ENCODE results near the gene FAM156A.
A peak's percentile ranks its signal among the peaks of the same experiment; 100 is the strongest.
"Not testable (repeated sequence)": the region's sequence is repeated elsewhere in the genome, so short reads cannot be mapped to it uniquely, and the experiment has no call there.

Gene FAM156A

DNA sequence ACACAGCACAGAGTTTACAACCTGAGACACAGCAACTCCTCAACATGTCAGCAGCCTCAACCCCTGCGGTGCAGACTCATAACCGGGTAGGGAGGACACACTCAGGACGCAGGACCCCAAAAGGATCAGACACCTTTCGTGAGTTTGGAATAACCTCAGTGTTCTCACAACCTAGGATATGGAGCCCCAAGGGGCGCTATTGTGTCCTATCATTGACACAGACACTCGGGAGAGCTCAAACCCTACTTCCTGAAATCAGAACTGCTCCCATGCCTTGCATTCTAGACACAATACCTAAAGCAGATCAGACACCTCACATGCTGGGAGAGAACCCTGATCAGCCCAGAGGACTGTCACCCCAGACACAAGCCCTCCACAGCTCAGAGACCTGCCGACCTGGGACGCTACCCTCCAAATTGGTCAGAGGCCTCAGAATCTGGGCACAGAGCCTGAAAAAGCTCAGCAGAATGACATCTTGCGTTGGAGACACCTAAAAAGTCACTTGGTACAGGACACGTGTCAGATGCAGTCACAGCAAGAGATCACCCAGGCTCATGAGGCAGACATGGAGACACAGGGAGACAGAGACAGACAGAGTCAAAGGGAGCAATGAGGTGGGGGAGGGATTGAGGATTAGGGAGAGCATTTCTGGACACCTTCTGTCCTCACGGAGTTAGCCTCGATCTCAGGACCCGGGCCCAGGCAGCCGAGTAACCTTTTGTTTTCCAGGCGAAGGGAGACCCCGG is 8.8 kb upstream of the FAM156A start:
- DNase-seq: not testable (repeated sequence)

DNA sequence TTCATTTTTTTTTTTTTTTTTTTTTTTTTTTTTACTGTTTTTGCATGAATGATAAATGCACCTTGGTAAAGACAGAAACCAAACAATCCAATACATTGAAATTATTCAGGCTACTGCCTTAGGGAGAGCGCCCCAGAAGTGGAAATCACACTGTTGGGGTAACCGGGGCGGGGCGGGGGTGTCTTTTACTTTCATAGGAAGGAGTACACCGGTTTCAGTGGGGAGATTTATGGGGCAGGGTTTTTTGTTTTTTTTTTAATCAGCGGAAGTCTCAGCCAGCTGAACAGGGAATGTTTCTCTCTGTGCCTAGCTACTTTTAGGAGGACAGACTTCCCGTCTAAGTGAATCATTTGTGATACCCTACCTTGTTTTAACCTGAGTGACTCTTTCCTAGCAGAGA is 643 bp upstream of the FAM156A start:
- DNase-seq: not testable (repeated sequence)

DNA sequence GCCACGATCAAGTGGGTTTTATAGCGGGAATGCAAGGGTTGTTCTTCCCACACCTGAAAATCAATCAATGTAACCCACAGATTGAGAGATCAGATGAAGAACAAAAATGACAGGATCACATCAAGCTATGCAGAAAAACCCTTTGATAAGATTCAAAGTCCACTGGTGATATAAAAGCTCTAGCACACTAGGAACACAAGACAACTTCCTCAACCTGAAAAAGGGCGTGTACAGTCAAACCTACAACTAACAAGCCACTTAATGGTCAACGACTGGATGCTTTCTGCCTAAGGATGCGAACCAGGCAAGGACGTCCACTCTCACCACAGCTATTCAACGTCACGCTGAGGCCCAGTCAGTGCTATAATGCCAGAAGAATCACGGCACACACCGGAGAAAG is 8.4 kb downstream of the FAM156A start:
- not testable (repeated sequence) for DNase-seq

DNA sequence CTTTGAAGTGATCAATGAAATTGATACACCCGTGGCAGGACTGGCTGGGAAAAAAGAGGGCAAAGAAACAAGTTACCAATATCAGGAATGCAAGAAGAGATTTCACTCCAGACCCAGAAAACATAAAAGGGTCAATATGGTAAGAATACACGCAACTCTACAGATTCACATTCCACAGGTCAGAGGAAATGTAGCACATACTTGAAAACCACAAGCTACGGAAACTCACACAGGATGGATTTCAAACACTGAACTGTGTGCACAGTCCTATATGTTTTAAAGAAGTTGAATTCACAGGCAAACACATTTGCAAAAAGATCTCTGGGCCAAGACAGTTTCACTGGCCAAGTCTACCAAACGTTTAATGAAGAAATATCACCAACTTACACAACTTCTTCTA is 9.0 kb downstream of the FAM156A start:
- DNase-seq: not testable (repeated sequence)

DNA sequence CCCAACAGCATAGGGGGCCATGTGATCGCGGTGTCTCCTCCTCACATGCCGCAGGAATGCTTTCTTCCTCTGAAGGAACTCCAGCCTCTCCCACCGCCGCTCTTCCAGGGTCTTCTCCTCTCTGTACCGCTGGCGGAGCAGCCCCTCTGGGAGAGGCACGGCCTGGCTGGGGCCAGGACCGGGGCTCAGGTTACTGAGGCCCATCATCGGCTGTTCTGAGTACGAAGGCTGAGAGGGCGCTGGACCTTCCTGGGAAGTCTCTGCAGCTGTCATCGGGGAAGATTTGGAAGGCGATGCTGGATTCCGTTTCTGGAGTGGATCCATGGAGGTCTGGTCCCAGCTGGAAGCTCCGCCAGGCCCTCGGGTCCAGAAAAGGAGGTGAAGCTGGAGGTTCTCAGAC is 10.1 kb downstream of the FAM156A start:
- not testable (repeated sequence) for DNase-seq

DNA sequence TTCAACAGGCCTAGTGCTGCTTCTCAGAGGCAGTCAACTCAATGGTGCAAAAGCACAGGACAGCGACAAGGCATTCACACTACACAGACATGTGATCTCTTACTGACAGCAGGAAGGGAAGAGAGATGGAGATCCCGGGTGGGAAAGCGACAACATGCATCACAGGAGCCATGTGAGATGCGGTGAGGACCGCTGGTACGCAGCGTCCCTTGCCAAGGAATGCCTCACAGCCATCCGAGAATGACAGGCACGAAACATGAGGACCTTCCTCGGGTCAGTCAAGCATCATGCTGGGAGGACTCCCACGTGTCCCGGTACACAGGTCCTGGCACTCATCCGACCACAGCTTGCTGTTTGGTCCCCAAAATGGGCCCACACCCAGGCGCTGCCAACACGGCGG is 10.8 kb downstream of the FAM156A start:
- not testable (repeated sequence) for DNase-seq

DNA sequence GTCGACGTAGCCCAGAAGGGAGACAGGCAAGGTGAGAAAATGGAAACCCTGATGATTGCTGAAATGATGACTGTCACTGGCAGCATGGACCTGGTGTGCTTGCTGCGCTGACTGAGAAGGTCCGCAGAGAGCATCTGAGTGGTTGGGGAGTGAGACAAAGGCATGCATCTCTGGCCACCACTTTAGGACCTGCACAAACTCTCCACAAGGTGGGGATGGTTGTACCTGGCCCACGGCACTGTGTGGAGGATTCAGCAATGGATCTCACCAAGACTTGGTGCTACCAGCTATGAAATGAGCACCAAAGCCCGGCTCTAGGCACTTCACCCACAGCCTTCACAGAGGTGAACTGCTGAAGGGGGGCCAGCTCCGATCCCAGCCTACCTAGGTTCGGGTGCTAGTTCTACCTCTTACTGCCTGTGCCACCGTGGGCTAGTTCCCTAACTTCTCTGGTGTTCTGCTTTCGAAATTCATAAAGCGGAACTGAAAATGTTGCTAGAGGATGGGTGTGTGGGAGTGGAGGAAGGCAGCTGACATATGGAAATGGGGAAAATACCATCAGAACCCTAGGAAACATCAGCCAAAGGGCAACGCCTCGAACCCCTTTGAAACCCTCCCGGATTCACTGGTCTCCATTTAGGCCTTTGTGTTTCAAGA is 12.4 kb downstream of the FAM156A start:
- DNase-seq: not testable (repeated sequence)

DNA sequence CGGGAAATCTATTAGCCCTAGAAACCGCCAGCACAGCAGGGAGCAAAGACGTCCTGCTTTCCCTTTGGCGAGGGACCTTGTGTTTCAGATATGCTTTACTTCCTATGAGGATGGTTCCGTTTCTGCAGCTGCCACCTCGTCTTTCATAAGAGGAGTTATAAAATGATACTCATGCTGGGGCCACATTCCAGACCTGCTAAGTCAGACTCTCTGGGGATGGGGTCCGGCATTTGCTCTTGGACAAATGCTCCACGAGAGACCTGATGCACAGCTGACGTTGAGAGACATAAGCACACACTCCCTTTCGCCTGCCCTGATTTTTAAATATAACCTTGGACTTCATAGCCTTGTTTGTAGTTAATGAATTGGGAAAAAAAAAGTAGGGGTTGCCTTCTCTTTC is 16.6 kb downstream of the FAM156A start:
- DNase-seq: not testable (repeated sequence)

DNA sequence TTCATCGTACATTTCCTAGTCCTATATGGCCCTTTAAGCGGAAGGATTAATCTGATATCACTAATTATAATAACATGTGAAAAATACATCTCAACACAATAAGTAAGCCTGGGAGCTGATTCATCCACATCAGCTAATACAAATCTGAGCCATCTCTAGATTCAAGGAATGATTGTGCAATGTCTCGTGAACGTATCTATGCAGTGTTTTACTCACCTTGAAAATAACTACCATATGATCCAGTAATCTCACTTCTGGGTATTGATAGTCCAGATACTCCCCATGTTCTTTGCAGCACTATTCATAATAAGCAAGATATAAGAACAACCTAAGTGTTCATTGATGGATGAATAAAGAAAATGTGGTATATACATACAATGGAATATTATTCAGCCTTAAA is 17.6 kb downstream of the FAM156A start:
- DNase-seq: not testable (repeated sequence)

DNA sequence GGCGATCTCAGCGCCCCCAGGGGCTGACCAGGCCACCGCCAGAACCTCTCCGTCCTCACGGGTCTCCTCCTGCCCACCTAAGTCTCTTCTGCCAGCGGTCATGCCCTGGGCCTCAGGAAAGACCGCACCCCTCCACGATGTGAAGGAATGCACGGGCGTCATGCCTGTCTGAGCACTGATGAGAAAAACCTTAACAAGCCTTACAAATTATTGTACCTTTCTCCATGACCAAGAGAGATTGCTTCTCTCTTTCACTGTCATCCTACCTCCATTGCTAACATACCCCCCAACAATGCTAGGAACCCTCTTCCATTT is 22.9 kb downstream of the FAM156A start:
- not testable (repeated sequence) for DNase-seq

DNA sequence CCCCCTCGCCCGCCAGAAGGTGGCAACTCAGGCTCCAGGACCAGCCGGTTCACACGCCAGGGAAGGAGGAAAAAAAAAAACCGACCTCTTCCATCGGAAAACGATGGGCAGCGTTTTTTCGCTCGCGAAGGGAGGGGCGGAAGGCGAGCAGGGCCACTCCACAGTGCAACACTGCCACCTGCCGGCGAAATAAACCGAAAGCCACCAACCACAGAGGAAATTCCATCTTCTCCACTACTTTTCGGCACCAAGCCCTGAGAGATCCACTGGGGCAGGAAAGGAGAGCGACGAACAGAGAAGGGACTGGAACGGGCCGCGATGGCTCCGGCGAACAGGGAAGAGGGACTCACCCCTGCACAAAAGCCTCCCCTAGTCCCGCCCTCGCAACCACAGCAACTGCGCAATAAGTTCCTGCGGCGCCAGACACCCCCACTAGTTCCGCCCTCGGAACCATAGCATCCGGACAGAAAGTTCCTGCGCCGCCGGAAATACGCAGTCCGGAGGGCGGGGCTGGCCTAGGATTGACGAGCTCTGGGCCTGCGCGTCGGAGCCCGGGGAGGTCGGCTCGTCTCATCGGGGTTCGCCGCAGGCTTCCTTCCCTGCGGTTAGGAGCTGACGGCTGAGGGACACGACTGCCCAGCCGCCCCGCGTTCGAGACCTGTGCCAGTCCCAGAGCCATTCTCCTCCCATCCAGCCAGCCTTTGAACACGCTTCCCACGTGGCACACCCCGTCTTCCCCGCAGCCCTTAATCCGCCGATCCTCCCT is 23.4 kb downstream of the FAM156A start:
- peak; percentile 97 for DNase-seq

DNA sequence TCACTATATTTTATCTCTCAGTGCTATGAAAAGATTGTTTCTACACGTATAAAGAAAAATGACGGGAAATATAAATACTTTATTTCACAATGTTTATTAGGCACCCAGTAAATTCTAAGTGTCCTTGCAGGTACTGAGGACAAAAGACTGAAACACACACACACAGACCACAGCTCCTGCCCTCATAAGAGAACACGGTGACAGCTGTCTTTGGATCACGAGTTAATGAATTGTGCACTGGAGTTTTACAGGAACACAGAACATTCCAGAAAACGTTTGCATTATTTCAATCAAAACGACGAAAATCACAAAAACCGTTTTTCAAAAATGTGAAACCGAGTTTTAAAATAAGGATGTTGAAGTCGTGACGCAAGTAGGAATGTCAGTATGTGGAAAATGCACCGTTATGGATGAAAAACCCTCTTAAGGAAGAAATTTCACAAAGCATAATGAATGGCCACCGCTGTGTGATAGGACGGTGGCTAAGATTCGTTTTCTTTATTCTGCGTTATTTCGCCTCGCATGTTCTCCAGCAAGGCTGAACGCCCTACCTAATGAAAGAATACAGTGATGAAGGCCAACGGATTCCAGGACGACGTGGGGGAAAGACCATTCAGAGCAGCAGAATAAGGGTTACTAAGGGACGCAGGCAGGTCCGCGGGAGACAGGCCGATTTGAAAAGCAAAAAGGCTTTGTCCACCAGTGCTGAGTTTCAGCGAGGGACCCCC is 24.2 kb downstream of the FAM156A start:
- no peak for DNase-seq

DNA sequence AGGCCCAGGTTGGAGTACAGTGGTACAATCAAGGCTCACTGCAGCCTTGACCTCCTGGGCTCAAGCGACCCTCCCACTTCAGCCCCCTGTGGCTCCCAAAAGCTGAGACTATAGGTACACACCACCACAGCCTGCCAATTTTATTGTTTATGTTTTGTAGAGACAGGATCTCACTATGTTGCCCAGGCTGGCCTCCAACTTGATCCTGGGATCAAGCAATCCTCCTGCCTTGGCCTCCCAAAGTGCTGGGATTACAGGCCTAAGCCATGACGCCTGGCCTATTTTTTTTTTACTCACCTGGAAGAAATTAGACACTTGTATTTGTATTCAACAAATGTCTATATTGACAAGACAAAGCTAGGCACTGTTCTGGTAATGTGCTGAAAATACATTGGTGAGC is 25.1 kb downstream of the FAM156A start:
- no peak for DNase-seq

DNA sequence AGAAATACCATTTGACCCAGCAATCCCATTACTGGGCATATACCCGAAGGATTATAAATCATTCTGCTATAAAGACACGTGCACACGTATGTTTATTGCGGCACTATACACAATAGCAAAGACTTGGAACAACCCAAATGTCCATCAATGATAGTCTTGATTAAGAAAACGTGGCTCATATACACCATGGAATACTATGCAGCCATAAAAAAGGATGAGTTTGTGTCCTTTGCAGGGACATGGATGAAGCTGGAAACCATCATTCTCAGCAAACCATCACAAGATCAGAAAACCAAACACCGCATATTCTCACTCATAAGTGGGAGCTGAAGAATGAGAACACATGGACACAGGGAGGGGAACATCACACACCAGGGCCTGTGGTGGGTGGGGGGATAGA is 28.1 kb downstream of the FAM156A start:
- DNase-seq: not testable (repeated sequence)

DNA sequence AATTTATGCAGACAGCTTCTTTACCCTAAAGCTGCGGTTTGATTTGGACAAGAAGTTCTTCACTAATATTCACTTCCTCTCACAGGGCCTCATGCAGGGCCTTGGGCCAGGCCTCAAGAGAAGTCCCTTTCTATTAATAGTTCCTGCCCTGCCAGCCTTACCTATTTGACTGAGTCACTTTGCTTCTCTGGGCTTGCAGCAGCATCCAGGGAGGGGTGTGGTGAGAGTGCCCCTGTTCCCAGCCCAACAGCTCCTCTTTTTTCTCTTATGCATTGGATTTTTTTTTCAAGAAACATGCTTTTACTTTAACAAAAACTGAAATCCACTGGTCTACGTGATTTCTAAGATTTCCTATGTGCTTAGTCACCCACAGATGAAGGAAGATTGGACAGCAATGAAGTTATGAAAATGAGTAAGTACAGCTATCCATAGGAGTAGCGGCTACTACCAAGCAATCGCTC is 34.5 kb downstream of the FAM156A start:
- DNase-seq: no peak

DNA sequence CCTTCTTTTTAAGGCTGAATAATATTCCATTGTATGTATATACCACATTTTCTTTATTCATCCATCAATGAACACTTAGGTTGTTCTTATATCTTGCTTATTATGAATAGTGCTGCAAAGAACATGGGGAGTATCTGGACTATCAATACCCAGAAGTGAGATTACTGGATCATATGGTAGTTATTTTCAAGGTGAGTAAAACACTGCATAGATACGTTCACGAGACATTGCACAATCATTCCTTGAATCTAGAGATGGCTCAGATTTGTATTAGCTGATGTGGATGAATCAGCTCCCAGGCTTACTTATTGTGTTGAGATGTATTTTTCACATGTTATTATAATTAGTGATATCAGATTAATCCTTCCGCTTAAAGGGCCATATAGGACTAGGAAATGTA is 43.6 kb downstream of the FAM156A start:
- not testable (repeated sequence) for DNase-seq

DNA sequence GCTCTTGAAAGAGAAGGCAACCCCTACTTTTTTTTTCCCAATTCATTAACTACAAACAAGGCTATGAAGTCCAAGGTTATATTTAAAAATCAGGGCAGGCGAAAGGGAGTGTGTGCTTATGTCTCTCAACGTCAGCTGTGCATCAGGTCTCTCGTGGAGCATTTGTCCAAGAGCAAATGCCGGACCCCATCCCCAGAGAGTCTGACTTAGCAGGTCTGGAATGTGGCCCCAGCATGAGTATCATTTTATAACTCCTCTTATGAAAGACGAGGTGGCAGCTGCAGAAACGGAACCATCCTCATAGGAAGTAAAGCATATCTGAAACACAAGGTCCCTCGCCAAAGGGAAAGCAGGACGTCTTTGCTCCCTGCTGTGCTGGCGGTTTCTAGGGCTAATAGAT is 44.6 kb downstream of the FAM156A start:
- not testable (repeated sequence) for DNase-seq

DNA sequence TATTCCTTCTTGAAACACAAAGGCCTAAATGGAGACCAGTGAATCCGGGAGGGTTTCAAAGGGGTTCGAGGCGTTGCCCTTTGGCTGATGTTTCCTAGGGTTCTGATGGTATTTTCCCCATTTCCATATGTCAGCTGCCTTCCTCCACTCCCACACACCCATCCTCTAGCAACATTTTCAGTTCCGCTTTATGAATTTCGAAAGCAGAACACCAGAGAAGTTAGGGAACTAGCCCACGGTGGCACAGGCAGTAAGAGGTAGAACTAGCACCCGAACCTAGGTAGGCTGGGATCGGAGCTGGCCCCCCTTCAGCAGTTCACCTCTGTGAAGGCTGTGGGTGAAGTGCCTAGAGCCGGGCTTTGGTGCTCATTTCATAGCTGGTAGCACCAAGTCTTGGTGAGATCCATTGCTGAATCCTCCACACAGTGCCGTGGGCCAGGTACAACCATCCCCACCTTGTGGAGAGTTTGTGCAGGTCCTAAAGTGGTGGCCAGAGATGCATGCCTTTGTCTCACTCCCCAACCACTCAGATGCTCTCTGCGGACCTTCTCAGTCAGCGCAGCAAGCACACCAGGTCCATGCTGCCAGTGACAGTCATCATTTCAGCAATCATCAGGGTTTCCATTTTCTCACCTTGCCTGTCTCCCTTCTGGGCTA is 48.9 kb downstream of the FAM156A start:
- DNase-seq: not testable (repeated sequence)

DNA sequence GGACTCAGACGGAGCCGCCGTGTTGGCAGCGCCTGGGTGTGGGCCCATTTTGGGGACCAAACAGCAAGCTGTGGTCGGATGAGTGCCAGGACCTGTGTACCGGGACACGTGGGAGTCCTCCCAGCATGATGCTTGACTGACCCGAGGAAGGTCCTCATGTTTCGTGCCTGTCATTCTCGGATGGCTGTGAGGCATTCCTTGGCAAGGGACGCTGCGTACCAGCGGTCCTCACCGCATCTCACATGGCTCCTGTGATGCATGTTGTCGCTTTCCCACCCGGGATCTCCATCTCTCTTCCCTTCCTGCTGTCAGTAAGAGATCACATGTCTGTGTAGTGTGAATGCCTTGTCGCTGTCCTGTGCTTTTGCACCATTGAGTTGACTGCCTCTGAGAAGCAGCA is 50.4 kb downstream of the FAM156A start:
- not testable (repeated sequence) for DNase-seq

DNA sequence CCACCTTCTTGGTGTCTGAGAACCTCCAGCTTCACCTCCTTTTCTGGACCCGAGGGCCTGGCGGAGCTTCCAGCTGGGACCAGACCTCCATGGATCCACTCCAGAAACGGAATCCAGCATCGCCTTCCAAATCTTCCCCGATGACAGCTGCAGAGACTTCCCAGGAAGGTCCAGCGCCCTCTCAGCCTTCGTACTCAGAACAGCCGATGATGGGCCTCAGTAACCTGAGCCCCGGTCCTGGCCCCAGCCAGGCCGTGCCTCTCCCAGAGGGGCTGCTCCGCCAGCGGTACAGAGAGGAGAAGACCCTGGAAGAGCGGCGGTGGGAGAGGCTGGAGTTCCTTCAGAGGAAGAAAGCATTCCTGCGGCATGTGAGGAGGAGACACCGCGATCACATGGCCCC is 51.2 kb downstream of the FAM156A start:
- DNase-seq: not testable (repeated sequence)

DNA sequence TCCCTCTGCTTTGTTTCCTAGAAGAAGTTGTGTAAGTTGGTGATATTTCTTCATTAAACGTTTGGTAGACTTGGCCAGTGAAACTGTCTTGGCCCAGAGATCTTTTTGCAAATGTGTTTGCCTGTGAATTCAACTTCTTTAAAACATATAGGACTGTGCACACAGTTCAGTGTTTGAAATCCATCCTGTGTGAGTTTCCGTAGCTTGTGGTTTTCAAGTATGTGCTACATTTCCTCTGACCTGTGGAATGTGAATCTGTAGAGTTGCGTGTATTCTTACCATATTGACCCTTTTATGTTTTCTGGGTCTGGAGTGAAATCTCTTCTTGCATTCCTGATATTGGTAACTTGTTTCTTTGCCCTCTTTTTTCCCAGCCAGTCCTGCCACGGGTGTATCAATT is 52.2 kb downstream of the FAM156A start:
- DNase-seq: not testable (repeated sequence)

DNA sequence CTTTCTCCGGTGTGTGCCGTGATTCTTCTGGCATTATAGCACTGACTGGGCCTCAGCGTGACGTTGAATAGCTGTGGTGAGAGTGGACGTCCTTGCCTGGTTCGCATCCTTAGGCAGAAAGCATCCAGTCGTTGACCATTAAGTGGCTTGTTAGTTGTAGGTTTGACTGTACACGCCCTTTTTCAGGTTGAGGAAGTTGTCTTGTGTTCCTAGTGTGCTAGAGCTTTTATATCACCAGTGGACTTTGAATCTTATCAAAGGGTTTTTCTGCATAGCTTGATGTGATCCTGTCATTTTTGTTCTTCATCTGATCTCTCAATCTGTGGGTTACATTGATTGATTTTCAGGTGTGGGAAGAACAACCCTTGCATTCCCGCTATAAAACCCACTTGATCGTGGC is 52.8 kb downstream of the FAM156A start:
- not testable (repeated sequence) for DNase-seq
